Peyer's patch (tissue), 4 donors: ENCODE results near the gene ZNF518B. TPM values are rescaled to one million over a fixed set of nuclear protein-coding genes. Genes with fewer than 3 reads are reported as not detected.

ENCODE experiments used
- DNase-seq, 3 donors: peaks; one replicate each; pipeline ENCODE4 v3.0.0-alpha.2; 2017 to 2019
- H3K27ac ChIP-seq, 4 donors: fragments of 200-600 bp; sonication (generic); one replicate each; pipeline ENCODE4 v1.5.1; 2016 to 2019
- H3K27me3 ChIP-seq, 2 donors: fragments of 200-600 bp; sonication (generic); one replicate each; pipeline ENCODE4 v1.5.1; 2019
- H3K36me3 ChIP-seq, 3 donors: fragments of 200-600 bp; sonication (generic); one replicate each; pipeline ENCODE4 v1.5.1; 2016 to 2019
- H3K4me1 ChIP-seq, 4 donors: fragments of 200-600 bp; sonication (generic); one replicate each; pipeline ENCODE4 v1.5.1; 2016 to 2019
- H3K4me3 ChIP-seq, 4 donors: fragments of 200-600 bp; sonication (generic); 1 replicate in 3 of 4; 2 replicates in 1 of 4; pipeline ENCODE4 v1.5.1; 2016 to 2019; ENCODE audit warnings: mild to moderate bottlenecking in 1 of 4
- H3K9me3 ChIP-seq, 4 donors: fragments of 200-600 bp; sonication (generic); one replicate each; pipeline ENCODE4 v1.5.1; 2016 to 2019; ENCODE audit warnings: mild to moderate bottlenecking in 1 of 4
- CTCF ChIP-seq, 6 experiments: fragments of 450-650 bp in 4 of 6; fragments of 200-600 bp in 2 of 6; sonication (generic) in 1 of 6; IDR thresholded peaks; one replicate each; pipeline ENCODE4 v1.5.1; 2017 to 2019; ENCODE audit warnings: antibody characterized with exemption in 6 of 6, mild to moderate bottlenecking in 3 of 6, moderate library complexity in 1 of 6
- POLR2A ChIP-seq, 2 donors: fragments of 450-650 bp; IDR thresholded peaks; one replicate each; pipeline ENCODE4 v1.5.1; 2017; ENCODE audit warnings: antibody characterized with exemption in 2 of 2, mild to moderate bottlenecking in 2 of 2, moderate library complexity in 2 of 2
- total RNA-seq, 4 donors: library from RNA; depleted of rRNA; stranded (reverse); fragments of >200 nt; gene quantifications; one replicate each; pipeline ENCODE4 v1.1.0, GENCODE V29; 2016

Gene ZNF518B
- total RNA-seq, 4 donors from 2014 or later, result 13.2 to 26.1 (median 19.7) TPM

GRCh38 chr4:10416441-10416840 lies 40.8 kb downstream of the ZNF518B start:
- no peak overlapping the region for H3K27ac ChIP-seq

GRCh38 chr4:10413177-10413576 lies 44.0 kb downstream of the ZNF518B start:
- TF ChIP-seq CTCF (IDR thresholded peaks at IDR 0.05), result no peak
- no peak for TF ChIP-seq POLR2A (IDR thresholded peaks at IDR 0.05)
- Histone ChIP-seq H3K36me3 (no peaks in the 10 kb centered on the region), H3K27me3 (no peaks in the 10 kb centered on the region), H3K27ac (no peak overlapping the region), H3K4me1 (no peaks in the 10 kb centered on the region), H3K4me3 (no peak overlapping the region), H3K9me3 (no peaks in the 10 kb centered on the region)
- DNase-seq, result no peak

More at GRCh38 chr4:10416441-10416840, 40.8 kb downstream of the ZNF518B start:
- no peak for DNase-seq
- Histone ChIP-seq H3K4me1 (no peaks in the 10 kb centered on the region), H3K36me3 (no peaks in the 10 kb centered on the region), H3K4me3 (no peak overlapping the region), H3K27me3 (no peaks in the 10 kb centered on the region), H3K9me3 (no peaks in the 10 kb centered on the region)
- TF ChIP-seq CTCF (IDR thresholded peaks at IDR 0.05) (no peak), POLR2A (IDR thresholded peaks at IDR 0.05) (no peak)

GRCh38 chr4:10405672-10406071 lies 51.6 kb downstream of the ZNF518B start:
- TF ChIP-seq CTCF (IDR thresholded peaks at IDR 0.05) (no peak), POLR2A (IDR thresholded peaks at IDR 0.05) (no peak)
- no peak for DNase-seq
- no peak overlapping the region for H3K27ac ChIP-seq
- no peaks in the 10 kb centered on the region for H3K27me3 ChIP-seq
- no peak overlapping the region for H3K4me3 ChIP-seq
- no peaks in the 10 kb centered on the region for H3K4me1 ChIP-seq
- H3K36me3 ChIP-seq, result no peaks in the 10 kb centered on the region
- H3K9me3 ChIP-seq, result no peaks in the 10 kb centered on the region

- Histone ChIP-seq H3K27me3 (no peaks in the 10 kb centered on the region), H3K4me3 (no peak overlapping the region), H3K36me3 (no peaks in the 10 kb centered on the region), H3K4me1 (no peaks in the 10 kb centered on the region), H3K9me3 (no peaks in the 10 kb centered on the region), H3K27ac (no peak overlapping the region)
- TF ChIP-seq CTCF (IDR thresholded peaks at IDR 0.05), result peak in 5 of 6 experiments; percentile 14 to 67 (median 56)
- no peak for TF ChIP-seq POLR2A (IDR thresholded peaks at IDR 0.05)
- no peak for DNase-seq
Observed at GRCh38 chr4:10403633-10404445, 53.4 kb downstream of the ZNF518B start.

GRCh38 chr4:10395971-10396580 lies 61.1 kb downstream of the ZNF518B start:
- DNase-seq, result no peak
- H3K27ac ChIP-seq, result no peak overlapping the region
- TF ChIP-seq POLR2A (IDR thresholded peaks at IDR 0.05) (no peak), CTCF (IDR thresholded peaks at IDR 0.05) (no peak)
- no peaks in the 10 kb centered on the region for H3K36me3 ChIP-seq
- H3K4me1 ChIP-seq, result no peaks in the 10 kb centered on the region
- no peaks in the 10 kb centered on the region for H3K9me3 ChIP-seq
- no peaks in the 10 kb centered on the region for H3K27me3 ChIP-seq
- no peak overlapping the region for H3K4me3 ChIP-seq

Other genes starting within 250 kb of the ZNF518B start
- gene CLNK, start 227.3 kb upstream of the ZNF518B start, total RNA-seq, result 1 to 10 TPM in 1 of 4 donors, under 1 TPM in 1, not detected in 2; 0.13 to 4.1 TPM